CD4-positive, alpha-beta T cell treated with Interferon gamma for 1 hour (primary cell): ENCODE results near the gene SLC34A2.
"Not testable (repeated sequence)": the region's sequence is repeated elsewhere in the genome, so short reads cannot be mapped to it uniquely, and the experiment has no call there.

Experiments
- DNase-seq: peaks from one replicate; pipeline ENCODE4 v3.0.0-alpha.2; 2020

SLC34A2 gene, protein sequence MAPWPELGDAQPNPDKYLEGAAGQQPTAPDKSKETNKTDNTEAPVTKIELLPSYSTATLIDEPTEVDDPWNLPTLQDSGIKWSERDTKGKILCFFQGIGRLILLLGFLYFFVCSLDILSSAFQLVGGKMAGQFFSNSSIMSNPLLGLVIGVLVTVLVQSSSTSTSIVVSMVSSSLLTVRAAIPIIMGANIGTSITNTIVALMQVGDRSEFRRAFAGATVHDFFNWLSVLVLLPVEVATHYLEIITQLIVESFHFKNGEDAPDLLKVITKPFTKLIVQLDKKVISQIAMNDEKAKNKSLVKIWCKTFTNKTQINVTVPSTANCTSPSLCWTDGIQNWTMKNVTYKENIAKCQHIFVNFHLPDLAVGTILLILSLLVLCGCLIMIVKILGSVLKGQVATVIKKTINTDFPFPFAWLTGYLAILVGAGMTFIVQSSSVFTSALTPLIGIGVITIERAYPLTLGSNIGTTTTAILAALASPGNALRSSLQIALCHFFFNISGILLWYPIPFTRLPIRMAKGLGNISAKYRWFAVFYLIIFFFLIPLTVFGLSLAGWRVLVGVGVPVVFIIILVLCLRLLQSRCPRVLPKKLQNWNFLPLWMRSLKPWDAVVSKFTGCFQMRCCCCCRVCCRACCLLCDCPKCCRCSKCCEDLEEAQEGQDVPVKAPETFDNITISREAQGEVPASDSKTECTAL

GRCh38 chr4:25654971-25655963 lies at the start of gene SLC34A2:
SLC34A2 (plus strand) TSS chr4:25655851; CDS start chr4:25662501, 6,650 bp downstream.
- DNase-seq, result no peak

DNA sequence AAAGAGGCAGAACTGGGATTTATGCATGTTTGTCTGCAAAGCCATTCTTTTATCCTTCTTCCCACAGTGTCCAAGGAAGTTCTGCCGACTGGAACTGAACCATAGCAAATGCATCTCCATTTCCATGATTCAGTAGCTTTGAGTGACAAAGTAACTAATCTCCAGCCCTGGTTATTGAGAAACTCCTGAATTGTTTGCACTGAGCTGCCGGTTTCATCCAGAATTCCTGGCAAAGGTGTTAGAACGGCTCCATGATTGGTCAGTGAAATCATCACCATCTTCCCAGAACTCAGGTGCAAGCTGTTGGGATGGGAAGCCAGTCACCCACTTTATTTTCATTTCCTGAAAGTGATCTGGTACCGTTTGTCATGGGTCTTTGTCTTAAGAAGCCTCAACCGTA lies 47.0 kb upstream of the SLC34A2 start:
- DNase-seq, result no peak

DNA sequence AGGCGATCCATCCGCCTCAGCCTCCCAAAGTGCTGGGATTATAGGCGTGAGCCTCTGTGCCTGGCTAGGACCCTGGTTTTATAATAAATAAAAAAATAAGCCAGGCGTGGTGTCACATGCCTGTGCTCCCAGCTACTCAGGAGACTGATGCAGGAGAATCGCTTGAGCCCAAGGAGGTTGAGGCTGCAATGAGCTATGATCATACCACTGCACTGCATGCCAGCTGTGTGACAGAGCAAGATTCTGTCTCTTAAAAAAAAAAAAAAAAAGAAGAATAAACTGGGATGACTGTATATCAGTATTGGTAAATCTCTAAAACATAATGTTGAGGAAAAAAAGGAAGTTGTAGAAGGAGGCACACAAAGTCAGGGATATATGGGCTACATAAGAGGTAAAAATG lies 45.7 kb upstream of the SLC34A2 start:
- DNase-seq, result no peak

GRCh38 chr4:25613613-25614012 lies 42.0 kb upstream of the SLC34A2 start:
- DNase-seq, result not testable (repeated sequence)

DNA sequence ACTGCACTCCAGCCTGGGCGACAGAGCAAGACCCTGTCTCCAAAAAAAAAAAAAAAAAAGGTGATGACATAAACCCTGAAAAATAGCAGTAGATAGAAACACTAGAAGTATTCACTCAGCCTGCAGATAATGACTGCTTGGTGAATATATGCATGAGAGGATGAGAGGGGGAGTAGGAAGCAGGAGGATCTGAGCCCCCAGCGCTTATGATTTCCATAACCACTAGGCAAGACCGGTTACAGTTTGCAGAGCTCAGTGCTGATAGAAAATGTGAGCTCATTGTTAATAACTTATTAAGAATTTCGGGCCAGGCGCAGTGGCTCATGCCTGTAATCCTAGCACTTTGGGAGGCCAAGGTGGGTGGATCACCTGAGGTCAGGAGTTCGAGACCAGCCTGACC lies 40.8 kb upstream of the SLC34A2 start:
- no peak for DNase-seq

DNA sequence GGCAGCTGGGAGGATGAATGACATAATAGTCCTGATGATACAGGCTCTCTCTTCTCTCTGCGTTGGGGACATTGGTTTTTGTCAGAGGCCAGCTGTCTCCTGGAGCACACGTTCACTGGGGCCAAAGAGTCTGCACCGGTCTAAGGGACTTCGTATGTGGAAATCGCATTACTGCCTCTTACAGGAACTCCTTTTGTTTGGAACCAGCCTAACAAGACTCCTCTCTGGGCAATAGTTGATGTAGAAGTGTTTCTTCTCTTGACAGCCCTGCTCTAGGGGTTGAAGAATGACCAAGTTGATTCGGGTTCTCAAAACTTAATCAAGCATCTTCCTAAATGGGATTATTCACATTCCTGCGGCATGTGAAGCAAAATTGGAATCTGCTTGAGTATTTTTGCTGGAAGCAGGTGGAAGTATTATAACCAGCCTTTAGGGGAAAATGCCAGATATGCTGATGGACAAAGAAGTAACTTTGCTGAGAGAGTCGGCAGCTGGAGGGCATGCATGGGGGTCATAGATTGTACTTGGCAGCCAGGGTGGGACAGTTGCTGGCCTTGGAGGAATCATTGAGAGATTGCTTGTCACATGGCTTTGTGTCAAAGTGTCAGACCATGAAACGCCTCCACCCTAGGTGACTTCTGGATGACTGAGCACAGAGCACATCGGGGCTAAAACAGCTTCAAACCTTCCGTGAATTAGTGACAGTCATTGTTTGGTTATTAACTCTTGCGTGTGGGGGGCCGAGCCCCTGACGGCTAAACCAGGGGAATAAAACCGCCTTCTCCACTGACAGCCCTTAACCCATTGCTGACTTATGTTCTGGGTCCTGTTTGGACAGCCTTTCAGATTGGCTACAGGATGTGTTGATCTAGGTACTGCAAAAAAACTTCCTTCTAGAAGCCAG lies 34.4 kb upstream of the SLC34A2 start:
- DNase-seq, result no peak

DNA sequence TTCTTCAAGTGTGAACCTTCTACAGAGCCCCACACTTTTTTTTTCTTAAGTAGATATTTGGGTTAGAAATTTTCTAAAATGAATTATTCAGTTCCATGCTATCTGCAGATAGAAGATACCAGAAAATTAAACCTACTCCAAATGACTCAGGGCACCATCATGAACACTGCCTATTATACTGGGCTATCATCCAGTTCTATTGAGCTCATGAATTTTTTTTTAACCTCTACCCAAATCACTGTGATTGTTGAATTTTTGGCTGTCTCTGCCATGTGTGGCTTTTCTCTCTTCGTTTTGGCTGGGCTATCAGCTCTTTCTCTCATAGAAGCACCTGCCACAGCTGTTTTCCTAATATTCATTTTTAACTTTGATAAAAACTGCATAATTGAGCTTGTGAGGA lies 31.0 kb upstream of the SLC34A2 start:
- no peak for DNase-seq

GRCh38 chr4:25628451-25628850 lies 27.2 kb upstream of the SLC34A2 start:
- DNase-seq, result no peak

DNA sequence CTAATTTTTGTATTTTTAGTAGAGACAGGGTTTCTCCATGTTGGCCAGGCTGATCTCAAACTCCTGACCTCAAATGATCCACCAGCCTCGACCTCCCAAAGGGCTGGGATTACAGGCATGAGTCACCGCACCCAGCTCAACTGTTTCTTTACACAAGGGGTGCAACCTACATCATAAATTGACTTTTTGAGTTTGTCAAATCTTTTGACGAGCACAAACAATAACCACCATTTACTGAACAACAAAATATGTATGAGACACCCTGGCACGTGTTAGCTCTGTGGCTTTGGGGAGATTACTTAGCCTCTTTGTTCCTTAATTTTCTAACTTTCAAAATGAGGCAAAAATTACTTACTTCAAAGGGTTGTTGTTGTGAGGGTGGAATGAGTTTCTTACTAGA lies 23.5 kb upstream of the SLC34A2 start:
- DNase-seq, result no peak

DNA sequence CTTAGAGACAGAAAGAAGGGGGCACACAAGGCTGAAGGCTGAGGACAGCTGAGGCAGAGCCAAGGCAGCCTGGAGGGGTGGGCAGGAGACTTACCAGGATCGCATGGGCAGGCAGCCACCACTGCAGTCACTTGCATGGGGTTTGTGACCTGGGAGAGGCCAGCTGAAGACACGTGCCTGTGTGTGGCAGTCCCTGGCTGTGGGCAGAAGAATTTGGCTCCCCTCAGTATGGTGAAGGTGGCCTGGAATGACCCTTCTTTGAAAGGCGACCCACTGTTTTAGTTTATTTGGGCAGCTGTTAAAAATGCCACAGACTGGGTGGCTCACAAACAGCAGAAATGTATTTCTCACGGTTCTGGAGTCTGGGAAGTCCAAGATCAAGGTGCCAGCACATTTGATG lies 22.1 kb upstream of the SLC34A2 start:
- no peak for DNase-seq

DNA sequence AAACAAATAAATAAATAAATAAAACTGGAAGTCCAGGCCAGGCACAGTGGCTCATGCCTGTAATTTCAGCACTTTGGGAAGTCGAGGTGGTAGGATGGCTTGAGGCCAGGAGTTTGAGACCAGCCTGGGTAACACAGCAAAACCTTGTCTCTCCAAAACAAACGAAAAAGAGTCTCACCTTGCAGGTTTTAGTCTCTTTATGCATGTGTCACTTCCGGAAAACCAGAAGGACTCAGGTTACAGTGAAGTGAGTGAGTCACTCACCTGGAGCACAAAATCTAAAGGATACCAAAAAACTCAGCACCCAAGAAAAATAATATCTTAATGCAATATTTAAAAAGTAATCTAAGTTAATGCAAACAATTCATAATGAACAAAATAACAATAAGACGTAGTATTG lies 20.1 kb upstream of the SLC34A2 start:
- DNase-seq, result no peak

DNA sequence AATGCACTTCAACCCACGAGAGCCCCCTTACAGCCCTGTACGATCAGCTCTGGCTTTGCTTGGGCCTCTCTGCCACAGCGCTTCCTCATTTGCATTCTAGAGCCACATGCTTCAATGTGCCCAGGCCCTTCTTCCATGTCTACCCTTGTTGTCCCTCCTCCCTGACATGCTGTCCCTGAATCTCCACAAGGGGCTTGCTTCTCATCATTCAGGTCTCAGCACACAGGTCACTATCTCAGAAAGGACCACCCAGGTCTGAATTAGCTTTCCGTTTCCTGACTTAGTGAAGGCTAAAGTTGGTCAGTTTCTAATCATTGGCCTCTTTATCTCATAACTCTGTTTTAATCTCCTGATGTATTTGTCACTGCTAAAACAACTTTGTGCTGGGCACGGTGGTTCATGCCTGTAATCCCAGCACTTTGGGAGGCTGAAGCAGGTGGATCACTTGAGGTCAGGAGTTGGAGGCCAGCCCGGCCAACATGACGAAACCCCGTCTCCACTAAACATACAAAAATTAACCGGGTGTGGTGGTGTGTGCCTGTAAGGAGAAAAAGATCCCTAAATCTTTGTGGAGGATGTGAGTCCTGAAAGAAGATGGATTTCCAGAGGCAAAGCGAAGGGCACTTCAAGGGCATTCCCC lies 17.9 kb upstream of the SLC34A2 start:
- no peak for DNase-seq

DNA sequence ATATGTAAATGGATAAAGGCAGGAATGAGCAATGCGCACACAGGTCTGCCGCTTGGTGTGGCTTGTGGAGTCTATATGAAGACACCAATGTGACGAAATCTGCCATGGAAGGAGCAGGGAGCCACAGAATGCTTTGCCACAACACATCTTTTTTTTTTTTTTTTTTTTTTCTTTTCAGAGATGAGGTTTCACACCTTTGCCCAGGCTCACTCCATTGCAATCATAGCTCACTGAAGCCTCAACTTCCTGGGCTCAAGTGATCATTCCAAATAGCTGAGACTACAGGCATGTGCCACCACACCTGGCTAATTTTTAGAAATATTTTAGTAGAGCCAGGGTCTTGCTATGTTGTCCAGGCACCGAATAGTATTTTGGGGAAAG lies 17.4 kb upstream of the SLC34A2 start:
- DNase-seq, result no peak

- DNase-seq, result no peak
Observed at GRCh38 chr4:25638806-25639205, 16.8 kb upstream of the SLC34A2 start.

DNA sequence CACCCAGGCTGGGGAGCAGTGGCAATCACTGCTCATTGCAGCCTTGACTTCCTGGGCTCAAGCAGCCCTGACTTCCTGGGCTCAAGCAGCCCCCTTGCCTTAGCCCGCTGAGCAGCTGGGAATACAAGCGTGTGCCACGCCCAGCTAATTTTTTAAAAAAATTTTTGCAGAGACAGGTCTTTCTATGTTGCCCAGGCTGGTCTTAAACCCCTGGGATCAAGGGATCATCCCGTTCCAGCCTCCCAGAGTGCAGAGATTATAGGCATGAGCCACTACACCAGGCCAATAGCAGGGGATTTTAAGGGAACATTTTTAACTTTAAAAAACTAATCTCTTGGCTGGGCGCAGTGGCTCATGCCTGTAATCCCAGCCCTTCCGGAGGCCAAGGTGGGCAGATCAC lies 5.3 kb upstream of the SLC34A2 start:
- DNase-seq, result no peak

DNA sequence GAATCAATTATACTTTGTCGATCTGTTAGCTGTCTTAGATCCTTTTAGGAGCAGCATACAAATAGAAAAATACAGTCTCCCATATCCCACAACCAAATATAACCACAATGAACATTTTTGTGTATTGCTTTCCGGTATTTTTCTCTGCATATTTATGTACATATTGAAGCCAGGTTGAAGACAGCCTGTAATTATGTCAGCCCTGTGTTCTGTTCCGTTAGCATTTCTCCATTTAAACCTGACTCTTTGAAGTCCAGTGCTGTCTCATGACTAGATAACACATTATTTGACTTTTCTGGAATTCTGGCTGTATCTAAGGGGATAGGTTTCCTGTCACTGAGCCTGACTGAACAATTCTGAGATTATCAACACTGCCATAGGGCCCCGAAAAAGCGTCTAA lies 4.0 kb upstream of the SLC34A2 start:
- no peak for DNase-seq

DNA sequence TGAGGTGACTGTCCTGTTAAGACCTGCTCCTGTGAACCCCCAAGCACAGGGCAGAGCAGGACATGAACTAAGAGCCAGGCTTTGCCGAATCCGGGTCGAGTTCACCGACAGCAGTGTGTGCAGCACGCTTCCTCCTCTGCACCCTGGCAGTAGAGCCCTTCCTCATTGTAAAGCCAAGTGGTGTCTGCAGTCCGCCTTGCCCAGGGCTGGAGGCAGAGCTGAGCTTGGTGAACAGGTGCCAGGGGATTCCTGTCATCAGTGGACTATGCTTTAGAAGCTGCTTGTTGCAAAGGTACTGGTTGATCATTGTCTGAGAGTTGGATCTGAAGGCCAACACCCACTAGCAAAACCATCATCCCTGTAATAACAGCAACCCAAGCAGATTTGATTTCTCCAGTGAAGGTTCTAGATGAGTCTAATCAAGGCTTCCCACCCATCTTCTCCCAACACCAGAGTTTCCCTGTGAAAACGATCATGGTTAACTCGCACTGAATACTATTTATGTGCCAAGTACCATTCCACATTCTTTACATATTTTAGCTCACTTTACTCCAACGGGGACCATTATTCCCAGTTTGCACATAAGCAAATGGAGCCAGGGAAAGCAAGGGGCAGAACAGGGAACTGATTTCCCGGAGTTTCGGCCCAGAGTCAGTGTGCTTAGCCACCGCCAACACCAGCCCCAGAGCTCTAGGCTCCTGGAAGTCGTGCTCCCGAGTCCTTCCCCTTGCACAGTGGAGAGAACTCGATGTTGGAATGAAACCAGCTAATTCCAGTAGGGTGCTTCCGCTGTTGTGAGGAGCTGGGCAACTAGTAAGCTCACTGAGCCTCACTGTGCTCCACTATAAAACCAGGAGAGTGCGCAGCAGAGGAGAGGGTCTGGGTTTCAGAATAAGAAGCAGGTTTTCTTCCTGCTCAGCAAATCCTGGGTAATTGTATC lies 1.4 kb upstream of the SLC34A2 start:
- DNase-seq, result no peak

- DNase-seq, result no peak
Observed at GRCh38 chr4:25656031-25656430, 380 bp downstream of the SLC34A2 start.

GRCh38 chr4:25658357-25658771 lies 2.7 kb downstream of the SLC34A2 start:
- no peak for DNase-seq

- DNase-seq, result no peak
Observed at GRCh38 chr4:25658777-25659176, 3.1 kb downstream of the SLC34A2 start.
